ENCODE data around the gene TPM4.

The TPM4 gene

GRCh38 chr19:16039081-16039480, 37.2 kb upstream of the TPM4 start:
- Histone ChIP-seq H2AK5ac (ENCODE audit: low read length) (no peak overlapping the region), H3K9ac (ENCODE audit: low read length) (no peak overlapping the region), H3K23ac (ENCODE audit: low read length) (no peak overlapping the region), H2BK120ac (ENCODE audit: low read depth, low read length) (no peak overlapping the region), H3K27me3 (ENCODE audit: insufficient read depth, low read length, poor library complexity) (no peaks in the 10 kb centered on the region), H3K4me1 (ENCODE audit: control insufficient read depth, low read depth, low read length) (no peaks in the 10 kb centered on the region), H4K8ac (ENCODE audit: low read depth, low read length) (no peak overlapping the region), H3K27ac (ENCODE audit: low read depth, low read length) (no peak overlapping the region), H3K56ac (ENCODE audit: low read length) (no peak overlapping the region), H3K36me3 (ENCODE audit: control insufficient read depth, insufficient read depth, low read length) (no peaks in the 10 kb centered on the region), H3K79me1 (ENCODE audit: low read length) (no peaks in the 10 kb centered on the region), H3K4me2 (ENCODE audit: low read length) (no peak overlapping the region), H3K79me2 (ENCODE audit: control insufficient read depth, insufficient read depth, low read length) (no peaks in the 10 kb centered on the region), H2BK5ac (ENCODE audit: low read length) (no peak overlapping the region), H3K4ac (ENCODE audit: low read depth, low read length) (no peak overlapping the region), H3K4me3 (ENCODE audit: low read length) (no peak overlapping the region), H4K5ac (ENCODE audit: low read length) (no peak overlapping the region), H3K18ac (ENCODE audit: low read length) (no peak overlapping the region), H2BK15ac (replicated peaks; ENCODE audit: low read depth) (no peak overlapping the region)
- DNase-seq, result no peak
- WGBS (ENCODE audit: extremely low coverage, insufficient coverage, low lambda C conversion rate), result no CpG with 5 or more reads among the region's 18 CpGs

- Histone ChIP-seq H3K4me2 (ENCODE audit: low read length) (no peak overlapping the region), H3K79me2 (ENCODE audit: control insufficient read depth, insufficient read depth, low read length) (no peaks in the 10 kb centered on the region), H2BK5ac (ENCODE audit: low read length) (no peak overlapping the region), H3K18ac (ENCODE audit: low read length) (no peak overlapping the region), H3K4me1 (ENCODE audit: control insufficient read depth, low read depth, low read length) (no peaks in the 10 kb centered on the region), H3K23ac (ENCODE audit: low read length) (no peak overlapping the region), H3K79me1 (ENCODE audit: low read length) (no peaks in the 10 kb centered on the region), H3K27me3 (ENCODE audit: insufficient read depth, low read length, poor library complexity) (no peaks in the 10 kb centered on the region), H3K56ac (ENCODE audit: low read length) (no peak overlapping the region), H4K8ac (ENCODE audit: low read depth, low read length) (no peak overlapping the region), H4K5ac (ENCODE audit: low read length) (no peak overlapping the region), H3K9ac (ENCODE audit: low read length) (no peak overlapping the region), H3K4me3 (ENCODE audit: low read length) (no peak overlapping the region), H2AK5ac (ENCODE audit: low read length) (no peak overlapping the region), H3K4ac (ENCODE audit: low read depth, low read length) (no peak overlapping the region), H3K36me3 (ENCODE audit: control insufficient read depth, insufficient read depth, low read length) (no peaks in the 10 kb centered on the region), H2BK120ac (ENCODE audit: low read depth, low read length) (no peak overlapping the region), H2BK15ac (replicated peaks; ENCODE audit: low read depth) (no peak overlapping the region), H3K27ac (ENCODE audit: low read depth, low read length) (no peak overlapping the region)
- no CpG with 5 or more reads among the region's 5 CpGs for WGBS (ENCODE audit: extremely low coverage, insufficient coverage, low lambda C conversion rate)
- DNase-seq, result no peak
Observed at GRCh38 chr19:16039545-16039944, 36.8 kb upstream of the TPM4 start.

- Histone ChIP-seq H3K4me3 (ENCODE audit: low read length) (no peak overlapping the region), H3K79me1 (ENCODE audit: low read length) (no peaks in the 10 kb centered on the region), H3K79me2 (ENCODE audit: control insufficient read depth, insufficient read depth, low read length) (no peaks in the 10 kb centered on the region), H2BK120ac (ENCODE audit: low read depth, low read length) (no peak overlapping the region), H4K5ac (ENCODE audit: low read length) (no peak overlapping the region), H2BK15ac (replicated peaks; ENCODE audit: low read depth) (no peak overlapping the region), H3K4me2 (ENCODE audit: low read length) (no peak overlapping the region), H3K4ac (ENCODE audit: low read depth, low read length) (no peak overlapping the region), H3K9ac (ENCODE audit: low read length) (no peak overlapping the region), H3K18ac (ENCODE audit: low read length) (no peak overlapping the region), H3K56ac (ENCODE audit: low read length) (no peak overlapping the region), H2AK5ac (ENCODE audit: low read length) (no peak overlapping the region), H3K27ac (ENCODE audit: low read depth, low read length) (no peak overlapping the region), H3K27me3 (ENCODE audit: insufficient read depth, low read length, poor library complexity) (no peaks in the 10 kb centered on the region), H3K23ac (ENCODE audit: low read length) (no peak overlapping the region), H4K8ac (ENCODE audit: low read depth, low read length) (no peak overlapping the region), H3K4me1 (ENCODE audit: control insufficient read depth, low read depth, low read length) (no peaks in the 10 kb centered on the region), H2BK5ac (ENCODE audit: low read length) (no peak overlapping the region), H3K36me3 (ENCODE audit: control insufficient read depth, insufficient read depth, low read length) (no peaks in the 10 kb centered on the region)
- no CpG with 5 or more reads among the region's 6 CpGs for WGBS (ENCODE audit: extremely low coverage, insufficient coverage, low lambda C conversion rate)
- no peak for DNase-seq
Observed at GRCh38 chr19:16040642-16041041, 35.7 kb upstream of the TPM4 start.

- Histone ChIP-seq H3K18ac (ENCODE audit: low read length) (no peak overlapping the region), H3K4me2 (ENCODE audit: low read length) (no peak overlapping the region), H2BK5ac (ENCODE audit: low read length) (no peak overlapping the region), H3K4me1 (ENCODE audit: control insufficient read depth, low read depth, low read length) (no peaks in the 10 kb centered on the region), H3K79me2 (ENCODE audit: control insufficient read depth, insufficient read depth, low read length) (no peaks in the 10 kb centered on the region), H3K4ac (ENCODE audit: low read depth, low read length) (no peak overlapping the region), H2BK15ac (replicated peaks; ENCODE audit: low read depth) (no peak overlapping the region), H3K23ac (ENCODE audit: low read length) (no peak overlapping the region), H3K56ac (ENCODE audit: low read length) (no peak overlapping the region), H3K36me3 (ENCODE audit: control insufficient read depth, insufficient read depth, low read length) (no peaks in the 10 kb centered on the region), H4K5ac (ENCODE audit: low read length) (no peak overlapping the region), H2BK120ac (ENCODE audit: low read depth, low read length) (no peak overlapping the region), H4K8ac (ENCODE audit: low read depth, low read length) (no peak overlapping the region), H3K9ac (ENCODE audit: low read length) (no peak overlapping the region), H3K27me3 (ENCODE audit: insufficient read depth, low read length, poor library complexity) (no peaks in the 10 kb centered on the region), H3K79me1 (ENCODE audit: low read length) (no peaks in the 10 kb centered on the region), H2AK5ac (ENCODE audit: low read length) (no peak overlapping the region), H3K4me3 (ENCODE audit: low read length) (no peak overlapping the region), H3K27ac (ENCODE audit: low read depth, low read length) (no peak overlapping the region)
- no CpG with 5 or more reads among the region's 26 CpGs for WGBS (ENCODE audit: extremely low coverage, insufficient coverage, low lambda C conversion rate)
- DNase-seq, result peak; percentile 81
Observed at GRCh38 chr19:16041299-16041990, 34.9 kb upstream of the TPM4 start.

GRCh38 chr19:16041991-16042386, 34.3 kb upstream of the TPM4 start:
- Histone ChIP-seq H4K5ac (ENCODE audit: low read length) (no peak overlapping the region), H3K4me1 (ENCODE audit: control insufficient read depth, low read depth, low read length) (no peaks in the 10 kb centered on the region), H2AK5ac (ENCODE audit: low read length) (no peak overlapping the region), H3K56ac (ENCODE audit: low read length) (no peak overlapping the region), H3K79me1 (ENCODE audit: low read length) (no peaks in the 10 kb centered on the region), H3K4me3 (ENCODE audit: low read length) (no peak overlapping the region), H3K27ac (ENCODE audit: low read depth, low read length) (no peak overlapping the region), H3K9ac (ENCODE audit: low read length) (no peak overlapping the region), H3K79me2 (ENCODE audit: control insufficient read depth, insufficient read depth, low read length) (no peaks in the 10 kb centered on the region), H3K18ac (ENCODE audit: low read length) (no peak overlapping the region), H3K4ac (ENCODE audit: low read depth, low read length) (no peak overlapping the region), H3K36me3 (ENCODE audit: control insufficient read depth, insufficient read depth, low read length) (no peaks in the 10 kb centered on the region), H3K4me2 (ENCODE audit: low read length) (no peak overlapping the region), H2BK5ac (ENCODE audit: low read length) (no peak overlapping the region), H2BK15ac (replicated peaks; ENCODE audit: low read depth) (no peak overlapping the region), H2BK120ac (ENCODE audit: low read depth, low read length) (no peak overlapping the region), H3K23ac (ENCODE audit: low read length) (no peak overlapping the region), H4K8ac (ENCODE audit: low read depth, low read length) (no peak overlapping the region), H3K27me3 (ENCODE audit: insufficient read depth, low read length, poor library complexity) (no peaks in the 10 kb centered on the region)
- no peak for DNase-seq
- no CpG with 5 or more reads among the region's 9 CpGs for WGBS (ENCODE audit: extremely low coverage, insufficient coverage, low lambda C conversion rate)

- no peak overlapping the region for H3K23ac ChIP-seq (ENCODE audit: low read length)
- no peak overlapping the region for H3K4me3 ChIP-seq (ENCODE audit: low read length)
- no peaks in the 10 kb centered on the region for H3K4me1 ChIP-seq (ENCODE audit: control insufficient read depth, low read depth, low read length)
- H3K18ac ChIP-seq (ENCODE audit: low read length), result no peak overlapping the region
- H3K27me3 ChIP-seq (ENCODE audit: insufficient read depth, low read length, poor library complexity), result no peaks in the 10 kb centered on the region
- no peak overlapping the region for H3K4ac ChIP-seq (ENCODE audit: low read depth, low read length)
- H3K4me2 ChIP-seq (ENCODE audit: low read length), result no peak overlapping the region
- WGBS (ENCODE audit: extremely low coverage, insufficient coverage, low lambda C conversion rate), result 100% methylated on average over 1 of the region's 4 CpGs
- no peak overlapping the region for H4K8ac ChIP-seq (ENCODE audit: low read depth, low read length)
- H3K79me2 ChIP-seq (ENCODE audit: control insufficient read depth, insufficient read depth, low read length), result no peaks in the 10 kb centered on the region
- no peak for DNase-seq
- no peak overlapping the region for H2BK120ac ChIP-seq (ENCODE audit: low read depth, low read length)
- no peak overlapping the region for H4K5ac ChIP-seq (ENCODE audit: low read length)
- H3K36me3 ChIP-seq (ENCODE audit: control insufficient read depth, insufficient read depth, low read length), result no peaks in the 10 kb centered on the region
- H3K79me1 ChIP-seq (ENCODE audit: low read length), result no peaks in the 10 kb centered on the region
- H2BK15ac ChIP-seq (replicated peaks; ENCODE audit: low read depth), result no peak overlapping the region
- H3K9ac ChIP-seq (ENCODE audit: low read length), result no peak overlapping the region
- H2BK5ac ChIP-seq (ENCODE audit: low read length), result no peak overlapping the region
- H2AK5ac ChIP-seq (ENCODE audit: low read length), result no peak overlapping the region
- H3K56ac ChIP-seq (ENCODE audit: low read length), result no peak overlapping the region
- H3K27ac ChIP-seq (ENCODE audit: low read depth, low read length), result no peak overlapping the region
Observed at GRCh38 chr19:16042533-16043085, 33.7 kb upstream of the TPM4 start.

Data from mesendoderm (in vitro differentiated cells).